B cell (primary cell): ENCODE results near the gene THADA.

Experiments used
- EZH2 ChIP-seq: IDR thresholded peaks from 2 replicates; pipeline ENCODE4 v1.6.1; 2012; ENCODE audit warnings: borderline replicate concordance, low read depth, mild to moderate bottlenecking, moderate library complexity, low read length; ENCODE audit not compliant: insufficient read depth, poor library complexity, severe bottlenecking
- TF ChIP-seq, protein P1 (sequence below): fragments of 200-600 bp; IDR thresholded peaks from one replicate; pipeline ENCODE4 v1.8.0; 2022; ENCODE audit warnings: antibody characterized with exemption, mild to moderate bottlenecking

- TF ChIP-seq, protein P1, sequence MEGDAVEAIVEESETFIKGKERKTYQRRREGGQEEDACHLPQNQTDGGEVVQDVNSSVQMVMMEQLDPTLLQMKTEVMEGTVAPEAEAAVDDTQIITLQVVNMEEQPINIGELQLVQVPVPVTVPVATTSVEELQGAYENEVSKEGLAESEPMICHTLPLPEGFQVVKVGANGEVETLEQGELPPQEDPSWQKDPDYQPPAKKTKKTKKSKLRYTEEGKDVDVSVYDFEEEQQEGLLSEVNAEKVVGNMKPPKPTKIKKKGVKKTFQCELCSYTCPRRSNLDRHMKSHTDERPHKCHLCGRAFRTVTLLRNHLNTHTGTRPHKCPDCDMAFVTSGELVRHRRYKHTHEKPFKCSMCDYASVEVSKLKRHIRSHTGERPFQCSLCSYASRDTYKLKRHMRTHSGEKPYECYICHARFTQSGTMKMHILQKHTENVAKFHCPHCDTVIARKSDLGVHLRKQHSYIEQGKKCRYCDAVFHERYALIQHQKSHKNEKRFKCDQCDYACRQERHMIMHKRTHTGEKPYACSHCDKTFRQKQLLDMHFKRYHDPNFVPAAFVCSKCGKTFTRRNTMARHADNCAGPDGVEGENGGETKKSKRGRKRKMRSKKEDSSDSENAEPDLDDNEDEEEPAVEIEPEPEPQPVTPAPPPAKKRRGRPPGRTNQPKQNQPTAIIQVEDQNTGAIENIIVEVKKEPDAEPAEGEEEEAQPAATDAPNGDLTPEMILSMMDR = no peak
- TF ChIP-seq EZH2 = no peak
Observed at GRCh38 chr2:43265421-43265820, 330.4 kb downstream of the THADA start.
